EH (cell line): ENCODE data around the gene ITGA4.
A peak's percentile ranks its signal among the peaks of the same experiment; 100 is the strongest.

Source experiments
- DNase-seq: peaks from one replicate; pipeline ENCODE4 v3.0.0-alpha.2; 2015; ENCODE audit warnings: low read depth

Gene ITGA4

GRCh38 chr2:181458871-181459270 lies 1.7 kb downstream of the ITGA4 start:
- no peak for DNase-seq

GRCh38 chr2:181459621-181460021 lies 2.4 kb downstream of the ITGA4 start:
- DNase-seq = peak; percentile 65

DNA sequence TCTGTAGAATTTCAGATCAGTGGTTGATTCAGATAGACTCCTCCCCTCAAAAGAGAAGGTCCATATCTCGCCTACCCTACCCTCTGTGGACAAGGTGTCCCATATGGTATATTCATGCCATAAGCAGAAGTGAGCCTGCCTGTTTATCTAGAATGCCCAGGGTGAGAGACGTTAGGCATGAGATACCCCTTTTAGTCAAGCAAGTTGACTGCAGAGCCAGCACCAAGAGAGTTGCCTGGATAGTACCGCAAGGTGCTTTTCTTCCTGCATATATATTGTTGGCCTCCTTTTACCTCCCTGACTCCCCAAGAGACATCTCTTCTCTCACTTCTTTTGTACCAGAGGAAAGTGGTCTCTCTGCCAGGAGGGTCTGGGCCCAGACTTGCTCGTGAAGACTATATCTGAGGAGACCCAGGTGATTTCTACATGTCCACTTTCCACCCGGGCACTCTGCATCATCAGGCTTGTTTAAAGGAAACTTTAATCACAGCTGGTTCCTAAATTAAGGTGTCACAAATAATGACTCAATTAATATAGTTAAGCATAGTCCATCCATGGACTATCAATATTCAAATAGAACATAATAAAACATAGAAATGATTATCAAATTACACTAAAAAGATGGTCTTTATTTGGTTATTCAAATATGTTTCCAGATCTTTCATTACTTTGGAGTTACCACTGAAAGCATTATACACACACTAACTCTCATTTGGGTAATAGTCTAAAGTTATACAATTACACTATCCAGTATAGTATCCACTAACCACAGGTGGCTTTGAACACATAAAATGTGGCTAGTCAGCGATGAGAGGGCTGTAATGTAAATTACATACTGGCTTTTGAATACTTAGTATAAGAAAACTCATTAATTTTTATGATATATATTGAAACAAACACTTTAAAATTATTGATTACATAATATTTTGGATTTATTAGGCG lies 4.1 kb downstream of the ITGA4 start:
- no peak for DNase-seq

GRCh38 chr2:181462033-181462432 lies 4.8 kb downstream of the ITGA4 start:
- DNase-seq = peak; percentile 10

GRCh38 chr2:181463588-181463987 lies 6.4 kb downstream of the ITGA4 start:
- DNase-seq = no peak

- no peak for DNase-seq
These were observed 7.8 kb downstream of the ITGA4 start for GRCh38 chr2:181464966-181465365.

- DNase-seq = peak; percentile 58
These were observed 8.6 kb downstream of the ITGA4 start for GRCh38 chr2:181465676-181466375.

- DNase-seq = peak; percentile 55
These were observed 9.7 kb downstream of the ITGA4 start for GRCh38 chr2:181466661-181467576.

- DNase-seq = peak; percentile 19
These were observed 11.0 kb downstream of the ITGA4 start for GRCh38 chr2:181467966-181468707.

DNA sequence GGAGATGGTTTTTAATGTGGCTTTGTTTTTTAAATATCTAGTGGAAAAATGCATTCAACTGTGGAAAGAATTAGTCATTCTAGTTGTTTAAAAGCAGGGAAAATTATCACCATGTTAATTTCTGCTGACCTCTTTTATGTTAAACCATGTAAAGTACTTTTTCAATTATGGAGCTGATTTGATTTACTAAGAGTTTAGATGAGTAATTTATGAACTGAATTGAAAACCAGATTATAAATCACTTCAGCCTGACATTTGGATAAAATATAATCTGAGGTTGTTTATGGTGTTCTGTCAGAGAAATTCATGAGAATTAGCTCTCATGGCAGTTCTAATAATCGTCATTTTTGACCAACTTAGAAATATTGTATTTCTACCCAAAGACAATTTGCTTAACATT lies 11.6 kb downstream of the ITGA4 start:
- peak; percentile 19 for DNase-seq

DNA sequence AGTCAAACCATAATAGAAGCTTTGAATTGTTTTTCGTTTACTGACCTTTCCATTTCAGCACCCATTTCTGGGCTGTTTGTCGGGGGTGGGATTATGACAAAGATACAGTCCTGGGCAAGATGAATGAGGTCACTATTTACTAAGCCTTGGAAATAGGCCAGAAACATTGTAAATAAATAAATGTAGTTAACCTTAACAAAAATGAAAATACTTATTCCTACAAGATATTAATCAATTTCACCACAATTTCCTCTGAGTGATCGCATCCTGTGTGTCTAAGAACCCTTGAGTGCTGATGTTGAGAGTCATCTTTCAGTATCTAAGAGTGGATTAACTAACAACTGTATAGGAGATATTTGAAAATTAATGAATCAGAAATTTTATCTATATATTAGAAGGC lies 14.0 kb downstream of the ITGA4 start:
- no peak for DNase-seq

DNA sequence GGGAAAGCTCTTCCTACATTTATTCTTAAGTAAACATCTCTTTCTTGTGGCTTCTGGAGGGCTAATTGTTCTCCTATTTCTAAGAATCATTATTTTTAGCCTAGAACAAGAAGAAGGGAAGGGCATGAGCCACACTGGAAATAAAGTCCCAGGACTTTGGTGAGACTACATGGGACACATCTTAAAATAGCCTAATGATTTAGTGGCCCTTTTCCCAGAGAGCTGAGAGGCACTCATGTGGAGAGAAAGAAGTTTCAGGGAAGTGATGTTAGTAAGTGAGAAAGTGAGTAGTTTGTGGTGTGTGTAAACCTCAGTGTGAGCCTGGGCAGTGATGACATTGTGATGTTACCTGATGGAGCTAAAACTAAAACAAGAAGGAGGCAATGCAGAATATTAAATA lies 14.6 kb downstream of the ITGA4 start:
- no peak for DNase-seq

DNA sequence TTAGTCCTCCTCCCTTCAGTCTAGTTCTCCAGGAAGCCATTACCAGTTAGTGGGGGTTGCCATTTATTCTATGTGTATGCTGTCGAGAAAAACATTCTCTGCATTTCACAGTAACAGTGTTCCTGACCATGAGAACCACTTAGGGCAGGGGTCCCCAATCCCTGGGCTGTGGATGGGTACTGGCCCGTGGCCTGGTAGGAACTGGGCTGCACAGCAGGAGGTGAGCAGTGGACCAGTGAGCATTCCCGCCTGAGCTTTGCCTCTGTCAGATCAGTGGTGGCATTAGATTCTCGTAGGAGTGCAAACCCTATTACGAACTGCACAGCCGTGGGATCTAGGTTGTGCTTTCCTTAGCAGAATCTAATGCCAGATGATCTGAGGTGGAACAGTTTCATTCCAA lies 15.8 kb downstream of the ITGA4 start:
- DNase-seq = no peak

- DNase-seq = no peak
These were observed 17.2 kb downstream of the ITGA4 start for GRCh38 chr2:181474222-181474881.

GRCh38 chr2:181483211-181483610 lies 26.0 kb downstream of the ITGA4 start:
- no peak for DNase-seq

DNA sequence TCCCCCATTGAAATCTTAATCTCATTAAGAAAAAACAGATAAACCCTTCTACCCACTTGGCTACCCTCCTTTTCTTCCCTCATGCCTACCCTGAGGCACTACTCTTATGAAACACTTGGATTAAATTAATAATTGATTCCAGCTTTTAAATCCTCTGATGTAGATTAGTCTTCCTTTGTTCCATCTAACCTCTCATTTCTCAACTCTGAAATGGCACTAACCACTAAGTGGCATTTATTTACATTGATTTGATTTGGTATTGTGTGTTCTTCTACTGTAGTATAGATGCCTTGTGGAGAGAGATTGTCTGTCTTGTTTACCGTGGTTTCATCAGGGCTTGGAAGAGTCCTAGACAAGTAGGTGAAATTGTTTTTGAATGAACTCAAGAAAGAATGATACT lies 26.7 kb downstream of the ITGA4 start:
- DNase-seq = no peak

GRCh38 chr2:181484851-181485637 lies 27.9 kb downstream of the ITGA4 start:
- DNase-seq = no peak

DNA sequence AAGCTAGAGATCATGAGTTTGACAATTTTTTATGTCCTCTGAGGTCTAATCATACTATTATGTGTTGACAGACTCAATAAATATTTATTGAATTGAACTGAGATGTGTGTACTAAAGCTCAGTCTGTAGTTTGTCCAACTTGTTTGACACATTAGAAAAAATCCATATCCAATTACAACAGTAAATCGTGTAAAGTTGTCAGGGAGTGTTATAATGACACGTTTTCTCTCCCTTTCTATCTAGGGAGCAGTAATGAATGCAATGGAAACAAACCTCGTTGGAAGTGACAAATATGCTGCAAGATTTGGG lies 28.4 kb downstream of the ITGA4 start:
- no peak for DNase-seq

- DNase-seq = no peak
These were observed 42.0 kb downstream of the ITGA4 start for GRCh38 chr2:181499231-181499630.

DNA sequence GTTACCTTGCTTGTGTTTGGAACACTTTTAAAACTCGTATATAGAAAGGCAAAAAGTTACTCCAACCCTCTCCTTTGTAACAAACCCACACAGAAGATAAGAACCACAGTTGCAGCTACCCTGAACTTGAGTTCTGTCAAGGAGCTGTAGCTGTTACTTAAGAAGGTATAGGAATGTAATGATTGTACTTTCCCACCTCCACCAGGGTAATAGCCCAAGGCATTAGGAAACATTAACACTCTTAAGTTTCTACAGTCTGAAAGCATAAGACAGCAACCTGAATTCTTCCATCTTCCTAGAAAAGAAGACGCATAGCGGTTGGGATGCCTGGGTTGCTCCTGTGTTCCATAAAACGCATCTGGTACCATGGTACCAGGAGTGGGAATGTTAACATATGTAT lies 43.0 kb downstream of the ITGA4 start:
- DNase-seq = no peak
